B cell (primary cell): ENCODE results near the gene CFAP53. TPM values are rescaled to one million over a fixed set of nuclear protein-coding genes. Genes with fewer than 3 reads are reported as not detected.

Source experiments
- ATAC-seq: fragments of 200-7000 bp; cut with Tn5 transposase; one replicate; pipeline ENCODE4 v1.10.0; 2021; ENCODE audit warnings: low read depth, mild to moderate bottlenecking, moderate number of reproducible peaks, moderate library complexity
- CTCF ChIA-PET: fragments of 350-600 bp; sonication (Branson Sonifier 250); formaldehyde crosslinking; loops from one replicate; lab custom pipeline; 2021; ENCODE audit warnings: antibody characterized with exemption, inconsistent platforms; lab: Charles Lee
- POLR2A ChIA-PET: fragments of 350-600 bp; sonication (Branson Sonifier 250); formaldehyde crosslinking; loops from one replicate; lab custom pipeline; 2021; ENCODE audit warnings: antibody characterized with exemption; lab: Charles Lee
- DNase-seq: peaks from one replicate; pipeline ENCODE4 v3.0.0; 2013
- H2AFZ ChIP-seq: 2 replicates; pipeline ENCODE4 v1.6.1; 2012; ENCODE audit warnings: mild to moderate bottlenecking, low read depth, low read length; ENCODE audit not compliant: insufficient read depth, poor library complexity, severe bottlenecking
- H3K27ac ChIP-seq, 2 donors: 1 replicate in 1 of 2; 2 replicates in 1 of 2; pipeline ENCODE4 v1.5.1; 2012 to 2013; ENCODE audit warnings: low read length in 2 of 2, mild to moderate bottlenecking in 2 of 2, moderate library complexity in 1 of 2
- H3K27me3 ChIP-seq, 4 experiments: fragments of 200-600 bp in 1 of 4; sonication (generic) in 1 of 4; replicated peaks in 1 of 4; 1 replicate in 2 of 4; 2 replicates in 2 of 4; pipeline versions ENCODE4 v1.6.1 to v1.7.0; 2013 to 2016; ENCODE audit warnings: low read length in 3 of 4, mild to moderate bottlenecking in 2 of 4, mixed read lengths in 1 of 4, moderate library complexity in 1 of 4; ENCODE audit not compliant: insufficient read depth in 4 of 4, control insufficient read depth in 3 of 4; ENCODE audit errors: control extremely low read depth in 1 of 4
- H3K36me3 ChIP-seq, 2 experiments: replicated peaks in 1 of 2; 1 replicate in 1 of 2; 2 replicates in 1 of 2; pipeline versions ENCODE4 v1.6.1 to v1.7.1; 2013; ENCODE audit warnings: low read length in 1 of 2; ENCODE audit not compliant: insufficient read depth in 2 of 2, control insufficient read depth in 1 of 2; ENCODE audit errors: control extremely low read depth in 1 of 2, extremely low read depth in 1 of 2
- H3K4me1 ChIP-seq, 2 donors: fragments of 200-600 bp in 1 of 2; sonication (generic) in 1 of 2; 1 replicate in 1 of 2; 2 replicates in 1 of 2; pipeline versions ENCODE4 v1.5.1 to v1.6.1; 2013 to 2017; ENCODE audit warnings: low read length in 2 of 2; ENCODE audit not compliant: control insufficient read depth in 2 of 2, insufficient read depth in 2 of 2
- H3K4me2 ChIP-seq: replicated peaks from 2 replicates; pipeline ENCODE3; 2012; ENCODE audit warnings: mild to moderate bottlenecking, low read depth, low read length; ENCODE audit not compliant: poor library complexity, severe bottlenecking
- H3K4me3 ChIP-seq, 5 experiments: fragments of 200-600 bp in 1 of 5; sonication (generic) in 1 of 5; 1 replicate in 3 of 5; 2 replicates in 2 of 5; pipeline versions ENCODE4 v1.5.1 to v1.7.0; 2011 to 2016; ENCODE audit warnings: low read length in 4 of 5, mild to moderate bottlenecking in 4 of 5, low read depth in 2 of 5, control low read depth in 1 of 5, moderate library complexity in 1 of 5; ENCODE audit not compliant: insufficient read depth in 1 of 5; ENCODE audit errors: control extremely low read depth in 1 of 5, extremely low read depth in 1 of 5
- H3K79me2 ChIP-seq: fragments of 200-600 bp; sonication (generic); one replicate; pipeline ENCODE4 v1.6.0; 2016; ENCODE audit warnings: low read length; ENCODE audit not compliant: control insufficient read depth, insufficient read depth
- H3K9ac ChIP-seq: fragments of 200-600 bp; sonication (generic); 2 replicates; pipeline ENCODE4 v1.6.1; 2017; ENCODE audit warnings: mild to moderate bottlenecking, low read length, moderate library complexity
- H3K9me3 ChIP-seq, 3 donors: one replicate each; pipeline versions ENCODE4 v1.6.1 to v1.7.1; 2013; ENCODE audit warnings: low read length in 2 of 3; ENCODE audit not compliant: control insufficient read depth in 2 of 3, insufficient read depth in 1 of 3; ENCODE audit errors: control extremely low read depth in 1 of 3
- H4K20me1 ChIP-seq: 2 replicates; pipeline ENCODE4 v1.6.0; 2012; ENCODE audit warnings: mild to moderate bottlenecking, low read length; ENCODE audit not compliant: insufficient read depth, control insufficient read depth, poor library complexity, severe bottlenecking
- H3K27ac Mint-ChIP-seq: one replicate; pipeline ENCODE4 v1.8.0; 2021; ENCODE audit warnings: mixed read lengths
- H3K27me3 Mint-ChIP-seq: one replicate; pipeline ENCODE4 v1.8.0; 2021; ENCODE audit warnings: mixed read lengths
- H3K4me1 Mint-ChIP-seq: one replicate; pipeline ENCODE4 v1.8.0; 2021; ENCODE audit warnings: mixed read lengths
- H3K4me3 Mint-ChIP-seq: one replicate; pipeline ENCODE4 v1.8.0; 2021; ENCODE audit warnings: mixed read lengths
- H3K9me3 Mint-ChIP-seq: one replicate; pipeline ENCODE4 v1.8.0; 2022; ENCODE audit warnings: mixed read lengths; ENCODE audit not compliant: insufficient read depth
- EZH2 ChIP-seq: IDR thresholded peaks from 2 replicates; pipeline ENCODE4 v1.6.1; 2012; ENCODE audit warnings: borderline replicate concordance, low read depth, mild to moderate bottlenecking, moderate library complexity, low read length; ENCODE audit not compliant: insufficient read depth, poor library complexity, severe bottlenecking
- WGBS: methylation state at CpG from one replicate; pipeline ENCODE4 v1.1.5; 2013; ENCODE audit warnings: missing lambda C conversion rate; ENCODE audit not compliant: insufficient coverage; 5-methylcytosine and 5-hydroxymethylcytosine counted together
- intact Hi-C: fragments of 100-400 bp; cut with micrococcal nuclease; formaldehyde crosslinking; loops from one replicate; pipeline ENCODE4 v1.10.0; 2022
- polyA plus RNA-seq: library from polyadenylated mRNA; depleted of rRNA; stranded (reverse); fragments of >200 nt; gene quantifications from 2 replicates; pipeline ENCODE4 v1.2.3, GENCODE V29; 2012
- total RNA-seq, 2 donors: library from RNA; stranded (reverse); fragments of 120-200 nt in 1 of 2; gene quantifications; 1 replicate in 1 of 2; 2 replicates in 1 of 2; pipeline versions ENCODE4 v1.2.3 to v1.2.4, GENCODE V29; 2013 to 2022
- TF ChIP-seq, protein P1 (sequence below): fragments of 200-600 bp; IDR thresholded peaks from one replicate; pipeline ENCODE4 v1.8.0; 2022; ENCODE audit warnings: antibody characterized with exemption, mild to moderate bottlenecking

Gene CFAP53
- total and polyA plus RNA-seq, 2 donors (not counting 1 experiment from before 2014, with no cell fraction given): 0.04 to 0.79 TPM

DNA sequence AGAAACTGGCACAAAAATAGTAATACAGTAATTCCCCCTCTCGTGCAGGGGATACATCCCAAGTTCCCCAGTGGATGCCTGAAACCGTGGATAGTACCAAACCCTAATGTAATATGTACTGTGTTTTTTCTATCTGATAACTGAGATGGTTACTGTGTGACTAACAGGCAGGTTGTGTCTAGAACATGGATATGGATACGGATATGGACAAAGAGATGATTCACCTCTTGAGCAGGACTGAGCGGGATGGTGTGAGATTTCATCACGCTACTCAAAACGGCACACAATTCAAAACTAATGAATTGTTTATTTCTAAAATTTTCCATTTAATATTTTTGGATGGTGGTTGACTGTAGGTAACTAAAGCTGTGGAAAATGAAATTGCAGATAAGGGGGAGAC, 11.6 kb upstream of the CFAP53 start:
- H3K4me1 Mint-ChIP-seq: peaks cover 28% of the 10 kb centered on the region
- no peak overlapping the region for H3K9ac ChIP-seq
- no peak overlapping the region for H2AFZ ChIP-seq
- H3K27me3 ChIP-seq: no peaks in the 10 kb centered on the region
- peaks cover 2 to 69% of the 10 kb centered on the region in 2 experiments for H3K36me3 ChIP-seq
- H3K27ac ChIP-seq: no peak overlapping the region
- H3K9me3 Mint-ChIP-seq: no peaks in the 10 kb centered on the region
- no peak overlapping the region for H3K4me2 ChIP-seq
- intact Hi-C loops: no loop called here
- TF ChIP-seq, protein P1, sequence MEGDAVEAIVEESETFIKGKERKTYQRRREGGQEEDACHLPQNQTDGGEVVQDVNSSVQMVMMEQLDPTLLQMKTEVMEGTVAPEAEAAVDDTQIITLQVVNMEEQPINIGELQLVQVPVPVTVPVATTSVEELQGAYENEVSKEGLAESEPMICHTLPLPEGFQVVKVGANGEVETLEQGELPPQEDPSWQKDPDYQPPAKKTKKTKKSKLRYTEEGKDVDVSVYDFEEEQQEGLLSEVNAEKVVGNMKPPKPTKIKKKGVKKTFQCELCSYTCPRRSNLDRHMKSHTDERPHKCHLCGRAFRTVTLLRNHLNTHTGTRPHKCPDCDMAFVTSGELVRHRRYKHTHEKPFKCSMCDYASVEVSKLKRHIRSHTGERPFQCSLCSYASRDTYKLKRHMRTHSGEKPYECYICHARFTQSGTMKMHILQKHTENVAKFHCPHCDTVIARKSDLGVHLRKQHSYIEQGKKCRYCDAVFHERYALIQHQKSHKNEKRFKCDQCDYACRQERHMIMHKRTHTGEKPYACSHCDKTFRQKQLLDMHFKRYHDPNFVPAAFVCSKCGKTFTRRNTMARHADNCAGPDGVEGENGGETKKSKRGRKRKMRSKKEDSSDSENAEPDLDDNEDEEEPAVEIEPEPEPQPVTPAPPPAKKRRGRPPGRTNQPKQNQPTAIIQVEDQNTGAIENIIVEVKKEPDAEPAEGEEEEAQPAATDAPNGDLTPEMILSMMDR: no peak
- TF ChIP-seq EZH2: no peak
- ATAC-seq (no peak), DNase-seq (no peak)
- H3K27me3 Mint-ChIP-seq: no peaks in the 10 kb centered on the region
- no peak overlapping the region for H3K4me3 ChIP-seq
- peaks cover 27 to 29% of the 10 kb centered on the region in 2 donors for H3K4me1 ChIP-seq
- H3K79me2 ChIP-seq: peaks cover 48% of the 10 kb centered on the region
- H3K4me3 Mint-ChIP-seq: no peak overlapping the region
- POLR2A ChIA-PET: no interaction called here
- H4K20me1 ChIP-seq: peaks cover 44% of the 10 kb centered on the region
- no peaks in the 10 kb centered on the region for H3K9me3 ChIP-seq
- CTCF ChIA-PET: interaction anchor here (0.9 to 1.3 kb wide), 3 partner anchors 12 to 79 kb away, joined by 3 to 4 read pairs (median 4); partner anchors contain the start of gene CFAP53
- 100% methylated on average over 1 of the region's 6 CpGs for WGBS
- no peak overlapping the region for H3K27ac Mint-ChIP-seq

DNA sequence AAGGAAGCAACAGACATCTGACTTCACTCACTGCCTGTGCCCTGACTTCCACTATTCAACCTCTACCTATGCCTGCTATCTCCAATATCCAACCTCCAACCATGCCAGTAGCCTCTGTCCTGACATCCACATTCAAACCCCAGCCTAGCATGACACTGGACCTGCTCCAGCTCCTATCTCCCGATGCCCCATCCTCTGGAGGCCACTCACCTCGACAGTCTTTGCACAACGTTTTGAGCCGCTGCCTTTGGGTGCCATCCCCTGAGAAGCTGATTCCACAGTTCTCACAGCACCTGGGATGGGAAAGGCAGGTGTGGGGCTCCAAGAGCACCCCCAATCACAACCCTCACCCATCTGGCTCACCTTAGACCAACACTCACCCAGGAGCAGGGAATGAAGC, 10.2 kb upstream of the CFAP53 start:
- Histone ChIP-seq H3K4me2 (no peak overlapping the region), H3K36me3 (peaks cover 2 to 73% of the 10 kb centered on the region in 2 experiments), H4K20me1 (peaks cover 44% of the 10 kb centered on the region), H3K4me3 (no peak overlapping the region), H3K27ac (no peak overlapping the region), H3K9me3 (no peaks in the 10 kb centered on the region), H3K27me3 (no peaks in the 10 kb centered on the region), H3K79me2 (peaks cover 48% of the 10 kb centered on the region), H2AFZ (no peak overlapping the region), H3K9ac (no peak overlapping the region), H3K4me1 (peaks cover 20 to 21% of the 10 kb centered on the region in 2 donors)
- no peak for DNase-seq
- Mint-ChIP-seq H3K9me3 (no peaks in the 10 kb centered on the region), H3K4me3 (no peak overlapping the region), H3K4me1 (peaks cover 24% of the 10 kb centered on the region), H3K27ac (no peak overlapping the region), H3K27me3 (no peaks in the 10 kb centered on the region)
- ATAC-seq: no peak
- WGBS: 100% methylated on average over 4 of the region's 4 CpGs
- TF ChIP-seq EZH2: no peak
- TF ChIP-seq, protein P1: no peak
- CTCF ChIA-PET: no interaction called here
- POLR2A ChIA-PET: no interaction called here
- intact Hi-C loops: no loop called here
